ACHN (cell line): Measurements from ENCODE around the gene BEND7.
"Not testable (repeated sequence)": the region's sequence is repeated elsewhere in the genome, so short reads cannot be mapped to it uniquely, and the experiment has no call there.

Experiments used
- DNase-seq: peaks from one replicate; pipeline ENCODE4 v3.0.0-alpha.2; 2015
- in situ Hi-C: cut with HindIII; loops from 2 replicates; pipeline ENCODE4 v1.10.0; 2017; ENCODE audit warnings: low sequenced_read_pairs, low pct_ligation_motif_present, low pct_unique_long_range_greater_than_20kb

BEND7 gene

GRCh38 chr10:13403426-13403825 is 125.4 kb downstream of the BEND7 start:
- in situ Hi-C loops, DNase-seq: not testable (repeated sequence)

GRCh38 chr10:13402021-13402420 is 126.8 kb downstream of the BEND7 start:
- no peak for DNase-seq
- in situ Hi-C loops = no loop called here

- no peak for DNase-seq
- in situ Hi-C loops = no loop called here
Measured at GRCh38 chr10:13401142-13401541, 127.7 kb downstream of the BEND7 start.

GRCh38 chr10:13400196-13400965 is 128.4 kb downstream of the BEND7 start:
- in situ Hi-C loops = no loop called here
- DNase-seq = no peak

- in situ Hi-C loops = no loop called here
- no peak for DNase-seq
Measured at GRCh38 chr10:13399752-13400151, 129.1 kb downstream of the BEND7 start.

GRCh38 chr10:13399236-13399635 is 129.6 kb downstream of the BEND7 start:
- in situ Hi-C loops = no loop called here
- no peak for DNase-seq

GRCh38 chr10:13397052-13397451 is 131.8 kb downstream of the BEND7 start:
- in situ Hi-C loops = no loop called here

GRCh38 chr10:13396369-13396768 is 132.4 kb downstream of the BEND7 start:
- DNase-seq = no peak
- in situ Hi-C loops = no loop called here

More at GRCh38 chr10:13397052-13397451, 131.8 kb downstream of the BEND7 start:
- DNase-seq = no peak

GRCh38 chr10:13395540-13395939 is 133.3 kb downstream of the BEND7 start:
- no peak for DNase-seq
- in situ Hi-C loops = no loop called here

GRCh38 chr10:13393640-13394039 is 135.2 kb downstream of the BEND7 start:
- no peak for DNase-seq
- in situ Hi-C loops = no loop called here

- in situ Hi-C loops = no loop called here
- DNase-seq = no peak
Measured at GRCh38 chr10:13392701-13393100, 136.1 kb downstream of the BEND7 start.
